PC-3 (cell line): ENCODE measurements around the gene SH3TC1. TPM values are rescaled to one million over a fixed set of nuclear protein-coding genes. Genes with fewer than 3 reads are reported as not detected.

Source experiments
- ATAC-seq: fragments of 200-7000 bp; cut with Tn5 transposase; 2 replicates; pipeline ENCODE4 v1.9.1; 2020; ENCODE audit warnings: mild to moderate bottlenecking, moderate library complexity
- BruUV-seq: library from RNA; stranded (reverse); fragments of 400-500 nt; replicated peaks from 2 replicates; lab custom pipeline; 2021; lab: Mats Ljungman, UMichigan
- CTCF ChIA-PET: fragments of 300-600 bp; sonication (Branson Sonifier 250); formaldehyde crosslinking; loops from one replicate; lab custom pipeline; 2022; ENCODE audit warnings: antibody characterized with exemption; lab: Charles Lee
- POLR2A ChIA-PET: fragments of 300-600 bp; sonication (Branson Sonifier 250); formaldehyde crosslinking; loops from one replicate; lab custom pipeline; 2022; ENCODE audit warnings: antibody characterized with exemption; ENCODE audit not compliant: unreplicated experiment; lab: Charles Lee
- DNase-seq: peaks from one replicate; pipeline ENCODE4 v3.0.0-alpha.2; 2015
- H2AFZ ChIP-seq: fragments of 300-600 bp; sonication (generic); 2 replicates; pipeline ENCODE4 v1.6.0; 2016; ENCODE audit warnings: antibody characterized with exemption, low read length
- H3F3A ChIP-seq: fragments of 300-600 bp; sonication (generic); one replicate; pipeline ENCODE4 v1.6.0; 2017; ENCODE audit warnings: antibody characterized with exemption, low read length, control low read depth, mild to moderate bottlenecking; ENCODE audit not compliant: unreplicated experiment
- H3K27ac ChIP-seq: fragments of 300-600 bp; sonication (generic); 2 replicates; pipeline ENCODE4 v1.5.1; 2016; ENCODE audit warnings: mild to moderate bottlenecking, low read length
- H3K27me3 ChIP-seq: fragments of 300-600 bp; sonication (generic); 2 replicates; pipeline ENCODE4 v1.6.1; 2016; ENCODE audit warnings: low read length, mixed read lengths
- H3K36me3 ChIP-seq: fragments of 300-600 bp; sonication (generic); 2 replicates; pipeline ENCODE4 v1.6.1; 2016; ENCODE audit warnings: low read depth, mixed run types, low read length, mixed read lengths
- H3K4me1 ChIP-seq: fragments of 300-600 bp; sonication (generic); 2 replicates; pipeline ENCODE4 v1.5.1; 2016; ENCODE audit warnings: low read length; ENCODE audit not compliant: insufficient read depth
- H3K4me2 ChIP-seq: fragments of 300-600 bp; sonication (generic); 2 replicates; pipeline ENCODE4 v1.6.0; 2016; ENCODE audit warnings: low read length
- H3K4me3 ChIP-seq: fragments of 300-600 bp; sonication (generic); 2 replicates; pipeline ENCODE4 v1.5.1; 2016; ENCODE audit warnings: mild to moderate bottlenecking, low read length, mixed read lengths
- H3K79me2 ChIP-seq: fragments of 300-600 bp; sonication (generic); 2 replicates; pipeline ENCODE4 v1.6.1; 2017; ENCODE audit warnings: low read length, mixed read lengths
- H3K9ac ChIP-seq: fragments of 300-600 bp; sonication (generic); 2 replicates; pipeline ENCODE4 v1.6.0; 2016; ENCODE audit warnings: mild to moderate bottlenecking, low read length
- H3K9me2 ChIP-seq: fragments of 300-600 bp; sonication (generic); replicated peaks from 2 replicates; pipeline ENCODE4 v1.6.1; 2016; ENCODE audit warnings: mixed run types, low read length, mixed read lengths
- H3K9me3 ChIP-seq: fragments of 300-600 bp; sonication (generic); 2 replicates; pipeline ENCODE4 v1.6.1; 2016; ENCODE audit warnings: low read length, mixed read lengths
- H4K20me1 ChIP-seq: fragments of 300-600 bp; sonication (generic); 2 replicates; pipeline ENCODE4 v1.6.1; 2016; ENCODE audit warnings: low read length, mixed read lengths
- CTCF ChIP-seq: fragments of 300-600 bp; sonication (generic); conservative IDR thresholded peaks from 2 replicates; pipeline ENCODE4 v1.5.1; 2017; ENCODE audit warnings: antibody characterized with exemption, low read depth, mild to moderate bottlenecking, low read length
- EZH2 ChIP-seq: fragments of 300-600 bp; sonication (generic); IDR thresholded peaks from one replicate; pipeline ENCODE4 v1.6.1; 2017; ENCODE audit warnings: antibody characterized with exemption, mild to moderate bottlenecking, low read length; ENCODE audit not compliant: unreplicated experiment
- EZH2phosphoT487 ChIP-seq: fragments of 300-600 bp; sonication (generic); IDR thresholded peaks from 2 replicates; pipeline ENCODE4 v1.6.1; 2018; ENCODE audit warnings: mild to moderate bottlenecking, antibody characterized with exemption, low read length, borderline replicate concordance
- intact Hi-C: fragments of 100-400 bp; cut with micrococcal nuclease; formaldehyde crosslinking; loops from 2 replicates; pipeline ENCODE4 v1.9.0; 2023
- total RNA-seq: library from RNA; depleted of rRNA; stranded (reverse); fragments of >200 nt; gene quantifications from 2 replicates; pipeline ENCODE4 v1.2.3, GENCODE V29; 2014

Gene SH3TC1
- total RNA-seq, 1 experiment from 2014 or later, result 23.1 TPM

- H3K79me2 ChIP-seq, result no peaks in the 10 kb centered on the region
- H3K27me3 ChIP-seq, result no peaks in the 10 kb centered on the region
- peaks cover 9% of the 10 kb centered on the region; the same call in 1 of the 2 replicates for H3K4me1 ChIP-seq
- H2AFZ ChIP-seq, result no peak overlapping the region
- H3K4me3 ChIP-seq, result no peak overlapping the region
- TF ChIP-seq EZH2phosphoT487 (no peak), EZH2 (no peak), CTCF (no peak)
- H3F3A ChIP-seq, result no peaks in the 10 kb centered on the region
- H3K9ac ChIP-seq, result peak overlapping the region; percentile 13; the same call in 1 of the 2 replicates
- ATAC-seq, result no peak
- no peaks in the 10 kb centered on the region for H3K9me3 ChIP-seq
- intact Hi-C loops, result no loop called here
- H3K27ac ChIP-seq, result peak overlapping the region; percentile 73
- DNase-seq, result peak; percentile 68
- H3K9me2 ChIP-seq, result no peaks in the 10 kb centered on the region
- no peak overlapping the region; the same call in 1 of the 2 replicates for H3K4me2 ChIP-seq
- no peaks in the 10 kb centered on the region for H3K36me3 ChIP-seq
- H4K20me1 ChIP-seq, result no peaks in the 10 kb centered on the region
- BruUV-seq, result no TSS peak
- CTCF ChIA-PET, result no interaction called here
- POLR2A ChIA-PET, result no interaction called here
Measured at GRCh38 chr4:8248091-8248490, 49.0 kb downstream of the SH3TC1 start.

GRCh38 chr4:8250227-8250626, 51.1 kb downstream of the SH3TC1 start:
- Histone ChIP-seq H3K9me3 (no peaks in the 10 kb centered on the region), H3K27me3 (no peaks in the 10 kb centered on the region), H3K9ac (no peak overlapping the region), H4K20me1 (no peaks in the 10 kb centered on the region), H3K27ac (no peak overlapping the region), H3K79me2 (no peaks in the 10 kb centered on the region), H3K36me3 (no peaks in the 10 kb centered on the region), H3K4me3 (no peak overlapping the region), H3K9me2 (no peaks in the 10 kb centered on the region), H3K4me1 (peaks cover 9% of the 10 kb centered on the region; the same call in 1 of the 2 replicates), H2AFZ (no peak overlapping the region), H3F3A (no peaks in the 10 kb centered on the region), H3K4me2 (no peak overlapping the region)
- intact Hi-C loops, result no loop called here
- TF ChIP-seq CTCF, result no peak
- TF ChIP-seq EZH2, result no peak
- no peak for TF ChIP-seq EZH2phosphoT487
- DNase-seq (no peak), ATAC-seq (no peak)
- BruUV-seq, result no TSS peak
- POLR2A ChIA-PET, result no interaction called here
- CTCF ChIA-PET, result no interaction called here

GRCh38 chr4:8250637-8251036, 51.5 kb downstream of the SH3TC1 start:
- H3K9me2 ChIP-seq, result no peaks in the 10 kb centered on the region
- no peaks in the 10 kb centered on the region for H3K9me3 ChIP-seq
- no peak for DNase-seq
- no TSS peak for BruUV-seq
- no peak for TF ChIP-seq CTCF
- TF ChIP-seq EZH2phosphoT487, result no peak
- no peak for TF ChIP-seq EZH2
- no peaks in the 10 kb centered on the region for H3K27me3 ChIP-seq
- H3K27ac ChIP-seq, result no peak overlapping the region
- no peak overlapping the region for H2AFZ ChIP-seq
- no peak overlapping the region for H3K4me3 ChIP-seq
- POLR2A ChIA-PET, result no interaction called here
- no peak overlapping the region for H3K4me2 ChIP-seq
- H3K4me1 ChIP-seq, result peaks cover 9% of the 10 kb centered on the region; the same call in 1 of the 2 replicates
- no peaks in the 10 kb centered on the region for H3F3A ChIP-seq
- no peaks in the 10 kb centered on the region for H3K79me2 ChIP-seq
- no peak for ATAC-seq
- no peak overlapping the region for H3K9ac ChIP-seq
- H3K36me3 ChIP-seq, result no peaks in the 10 kb centered on the region
- intact Hi-C loops, result no loop called here
- CTCF ChIA-PET, result no interaction called here
- no peaks in the 10 kb centered on the region for H4K20me1 ChIP-seq
